Fibroblast of skin of right quadriceps (primary cell): ENCODE measurements around the gene C6orf132.
A peak's percentile ranks its signal among the peaks of the same experiment; 100 is the strongest.
"Not testable (repeated sequence)": the region's sequence is repeated elsewhere in the genome, so short reads cannot be mapped to it uniquely, and the experiment has no call there.

Source experiments
- DNase-seq: peaks from one replicate; pipeline ENCODE4 v3.0.0-alpha.2; 2013

The C6orf132 gene

GRCh38 chr6:42142118-42142835 is at the start of gene C6orf132:
C6orf132 (minus strand) TSS chr6:42142620; CDS start chr6:42142444, 176 bp downstream.
- peak; percentile 41 for DNase-seq

GRCh38 chr6:42190554-42191183 is 48.2 kb upstream of the C6orf132 start:
- DNase-seq = peak; percentile 85

GRCh38 chr6:42188406-42188805 is 46.0 kb upstream of the C6orf132 start:
- DNase-seq = no peak

GRCh38 chr6:42185597-42185996 is 43.2 kb upstream of the C6orf132 start:
- no peak for DNase-seq

GRCh38 chr6:42184475-42184874 is 42.1 kb upstream of the C6orf132 start:
- DNase-seq = no peak

GRCh38 chr6:42182101-42182500 is 39.7 kb upstream of the C6orf132 start:
- DNase-seq = no peak

- DNase-seq = no peak
Observed at GRCh38 chr6:42179945-42180313, 37.5 kb upstream of the C6orf132 start.

- no peak for DNase-seq
Observed at GRCh38 chr6:42179261-42179944, 37.0 kb upstream of the C6orf132 start.

- peak; percentile 27 for DNase-seq
Observed at GRCh38 chr6:42177514-42178364, 35.3 kb upstream of the C6orf132 start.

- no peak for DNase-seq
Observed at GRCh38 chr6:42176981-42177380, 34.6 kb upstream of the C6orf132 start.

- DNase-seq = no peak
Observed at GRCh38 chr6:42175860-42176259, 33.4 kb upstream of the C6orf132 start.

- DNase-seq = no peak
Observed at GRCh38 chr6:42173101-42173500, 30.7 kb upstream of the C6orf132 start, which contains the start of gene GUCA1A. GUCA1A (plus strand) TSS chr6:42173364; CDS start chr6:42173614, 250 bp downstream.

- no peak for DNase-seq
Observed at GRCh38 chr6:42171813-42172581, 29.6 kb upstream of the C6orf132 start.

- not testable (repeated sequence) for DNase-seq
Observed at GRCh38 chr6:42169780-42170179, 27.4 kb upstream of the C6orf132 start.

GRCh38 chr6:42168650-42169049 is 26.2 kb upstream of the C6orf132 start:
- no peak for DNase-seq

GRCh38 chr6:42166444-42167141 is 24.2 kb upstream of the C6orf132 start:
- DNase-seq = peak; percentile 67

- DNase-seq = peak; percentile 50
Observed at GRCh38 chr6:42165016-42165415, 22.6 kb upstream of the C6orf132 start.

GRCh38 chr6:42163981-42164380 is 21.6 kb upstream of the C6orf132 start:
- DNase-seq = no peak

GRCh38 chr6:42162812-42163211 is 20.4 kb upstream of the C6orf132 start:
- DNase-seq = no peak

GRCh38 chr6:42162384-42162783 is 20.0 kb upstream of the C6orf132 start:
- no peak for DNase-seq

- no peak for DNase-seq
Observed at GRCh38 chr6:42159431-42160024, 17.1 kb upstream of the C6orf132 start.
